Measurements from ENCODE around the gene C20orf204.

DNA sequence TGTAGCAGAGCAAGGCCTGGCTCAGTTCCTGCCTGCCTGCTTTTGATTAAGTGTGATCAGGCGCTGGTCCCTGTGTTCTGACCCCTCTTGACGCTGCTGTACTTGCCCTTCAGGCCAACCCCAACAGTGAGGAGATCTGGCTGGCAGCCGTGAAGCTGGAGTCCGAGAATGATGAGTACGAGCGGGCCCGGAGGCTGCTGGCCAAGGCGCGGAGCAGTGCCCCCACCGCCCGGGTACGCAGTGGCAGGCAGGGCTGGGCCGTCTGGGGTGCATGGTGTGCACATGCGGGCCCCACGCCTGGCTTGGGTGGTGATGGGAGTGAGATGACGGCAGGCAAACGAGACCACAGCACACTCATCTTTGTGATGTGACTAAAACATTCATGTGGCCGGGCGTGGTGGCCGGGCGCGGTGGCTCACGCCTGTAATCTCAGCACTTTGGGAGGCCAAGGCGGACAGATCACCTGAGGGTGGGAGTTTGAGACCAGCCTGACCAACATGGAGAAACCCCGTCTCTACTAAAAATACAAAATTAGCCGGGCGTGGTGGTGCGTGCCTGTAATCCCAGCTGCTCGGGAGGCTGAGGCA, 10.1 kb upstream of the C20orf204 start:
- no peak for TF ChIP-seq POLR2A (IDR thresholded peaks at IDR 0.05)
- no peak for TF ChIP-seq CTCF (IDR thresholded peaks at IDR 0.05)

All from adrenal gland (tissue), 5 donors.